ENCODE measurements around the gene RAI14. TPM values are rescaled to one million over a fixed set of nuclear protein-coding genes. Genes with fewer than 3 reads are reported as not detected.

RAI14 gene
- total RNA-seq, 2 experiments from 2014 or later = 0.92 to 12.3 TPM

DNA sequence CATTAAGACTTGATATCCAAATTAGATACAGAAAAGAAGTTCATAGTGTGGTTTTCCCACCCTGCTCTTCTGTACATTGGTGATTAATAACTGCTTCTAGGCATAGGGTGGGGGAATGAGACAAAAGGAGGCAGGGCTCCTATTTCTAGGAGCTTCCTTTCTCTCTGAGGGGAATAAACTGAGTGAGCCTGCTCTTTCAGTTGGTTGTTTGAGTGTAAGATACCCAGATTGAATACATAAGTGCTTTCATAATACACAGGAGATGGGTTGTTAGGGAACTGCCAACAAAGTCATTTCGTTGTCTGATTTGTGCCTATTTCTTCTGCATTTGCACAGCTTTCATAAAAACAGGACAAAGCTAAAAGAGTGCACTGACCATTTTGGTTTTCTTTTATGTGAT lies 133.9 kb downstream of the RAI14 start:
- no peak overlapping the region for H3K4me2 ChIP-seq (ENCODE audit: low read length)
- CTCF ChIA-PET (ENCODE audit: unreplicated experiment) = no interaction called here
- no peak for DNase-seq (ENCODE audit: low spot score)
- POLR2A ChIA-PET = no interaction called here
- BruUV-seq (replicated peaks) = no TSS peak
- no peaks in the 10 kb centered on the region for H3K36me3 ChIP-seq (ENCODE audit: insufficient read depth, low read length)
- no peak overlapping the region for H3K27ac ChIP-seq (ENCODE audit: low read depth, low read length, poor library complexity, severe bottlenecking)
- H3K79me2 ChIP-seq (ENCODE audit: insufficient read depth, low read depth, low read length) = no peaks in the 10 kb centered on the region
- no peaks in the 10 kb centered on the region for H3K9me3 ChIP-seq (ENCODE audit: low read length)
- no peaks in the 10 kb centered on the region for H3K9me2 ChIP-seq (ENCODE audit: insufficient read depth, low read length)
- H4K20me1 ChIP-seq (ENCODE audit: insufficient read depth, low read length) = no peaks in the 10 kb centered on the region
- TF ChIP-seq, protein P1, sequence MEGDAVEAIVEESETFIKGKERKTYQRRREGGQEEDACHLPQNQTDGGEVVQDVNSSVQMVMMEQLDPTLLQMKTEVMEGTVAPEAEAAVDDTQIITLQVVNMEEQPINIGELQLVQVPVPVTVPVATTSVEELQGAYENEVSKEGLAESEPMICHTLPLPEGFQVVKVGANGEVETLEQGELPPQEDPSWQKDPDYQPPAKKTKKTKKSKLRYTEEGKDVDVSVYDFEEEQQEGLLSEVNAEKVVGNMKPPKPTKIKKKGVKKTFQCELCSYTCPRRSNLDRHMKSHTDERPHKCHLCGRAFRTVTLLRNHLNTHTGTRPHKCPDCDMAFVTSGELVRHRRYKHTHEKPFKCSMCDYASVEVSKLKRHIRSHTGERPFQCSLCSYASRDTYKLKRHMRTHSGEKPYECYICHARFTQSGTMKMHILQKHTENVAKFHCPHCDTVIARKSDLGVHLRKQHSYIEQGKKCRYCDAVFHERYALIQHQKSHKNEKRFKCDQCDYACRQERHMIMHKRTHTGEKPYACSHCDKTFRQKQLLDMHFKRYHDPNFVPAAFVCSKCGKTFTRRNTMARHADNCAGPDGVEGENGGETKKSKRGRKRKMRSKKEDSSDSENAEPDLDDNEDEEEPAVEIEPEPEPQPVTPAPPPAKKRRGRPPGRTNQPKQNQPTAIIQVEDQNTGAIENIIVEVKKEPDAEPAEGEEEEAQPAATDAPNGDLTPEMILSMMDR (conservative IDR thresholded peaks at IDR 0.05; ENCODE audit: low read length) = no peak
- no peak for TF ChIP-seq EZH2phosphoT487 (IDR thresholded peaks at IDR 0.05; ENCODE audit: borderline replicate concordance, low read depth, low read length)
- intact Hi-C loops (cut with micrococcal nuclease; ENCODE audit: unreplicated experiment) = no loop called here
- H3K4me3 ChIP-seq (ENCODE audit: low read depth, low read length, poor library complexity, severe bottlenecking) = no peak overlapping the region
- no peaks in the 10 kb centered on the region for H3K4me1 ChIP-seq (ENCODE audit: insufficient read depth, low read length, poor library complexity, severe bottlenecking)
- no peak overlapping the region for H2AFZ ChIP-seq (ENCODE audit: low read length)

DNA sequence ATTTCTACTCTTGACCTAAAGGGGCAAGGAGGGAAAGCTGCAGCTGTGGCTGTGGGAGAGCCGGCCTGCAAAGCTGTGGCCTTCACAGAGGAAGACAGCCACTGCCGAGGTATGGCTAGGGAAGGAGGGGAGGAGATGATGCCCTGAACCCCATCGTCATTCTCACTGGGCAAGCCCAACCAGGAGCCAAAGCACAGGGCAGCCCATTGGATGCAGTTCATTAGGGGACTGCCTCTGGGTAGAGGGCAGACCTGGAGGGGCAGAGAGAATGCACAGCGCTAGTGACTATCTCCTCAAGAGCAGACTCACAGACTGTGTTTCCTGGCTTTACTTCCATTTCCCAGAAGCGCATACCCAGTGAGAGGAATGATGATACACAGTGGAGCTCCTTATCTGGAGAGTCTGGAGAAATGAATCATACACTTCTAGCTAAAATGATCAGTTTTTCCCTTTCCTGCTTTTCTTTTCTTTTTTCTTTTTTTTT lies 135.7 kb downstream of the RAI14 start:
- intact Hi-C loops (cut with micrococcal nuclease; ENCODE audit: unreplicated experiment) = no loop called here
- no peak overlapping the region for H2AFZ ChIP-seq (ENCODE audit: low read length)
- H3K79me2 ChIP-seq (ENCODE audit: insufficient read depth, low read depth, low read length) = no peaks in the 10 kb centered on the region
- no peak for TF ChIP-seq EZH2phosphoT487 (IDR thresholded peaks at IDR 0.05; ENCODE audit: borderline replicate concordance, low read depth, low read length)
- TF ChIP-seq, protein P1 (conservative IDR thresholded peaks at IDR 0.05; ENCODE audit: low read length) = no peak
- BruUV-seq (replicated peaks) = no TSS peak
- no peak overlapping the region for H3K4me2 ChIP-seq (ENCODE audit: low read length)
- H4K20me1 ChIP-seq (ENCODE audit: insufficient read depth, low read length) = no peaks in the 10 kb centered on the region
- H3K27ac ChIP-seq (ENCODE audit: low read depth, low read length, poor library complexity, severe bottlenecking) = no peak overlapping the region
- ChIA-PET POLR2A (interaction anchor here (0.7 kb wide), 1 partner anchor 87 kb away, joined by 4 read pairs; no protein-coding TSS in a partner anchor), CTCF (ENCODE audit: unreplicated experiment) (no interaction called here)
- DNase-seq (ENCODE audit: low spot score) = no peak
- no peak overlapping the region for H3K4me3 ChIP-seq (ENCODE audit: low read depth, low read length, poor library complexity, severe bottlenecking)
- no peaks in the 10 kb centered on the region for H3K9me3 ChIP-seq (ENCODE audit: low read length)
- no peaks in the 10 kb centered on the region for H3K4me1 ChIP-seq (ENCODE audit: insufficient read depth, low read length, poor library complexity, severe bottlenecking)
- no peaks in the 10 kb centered on the region for H3K9me2 ChIP-seq (ENCODE audit: insufficient read depth, low read length)
- H3K36me3 ChIP-seq (ENCODE audit: insufficient read depth, low read length) = no peaks in the 10 kb centered on the region

DNA sequence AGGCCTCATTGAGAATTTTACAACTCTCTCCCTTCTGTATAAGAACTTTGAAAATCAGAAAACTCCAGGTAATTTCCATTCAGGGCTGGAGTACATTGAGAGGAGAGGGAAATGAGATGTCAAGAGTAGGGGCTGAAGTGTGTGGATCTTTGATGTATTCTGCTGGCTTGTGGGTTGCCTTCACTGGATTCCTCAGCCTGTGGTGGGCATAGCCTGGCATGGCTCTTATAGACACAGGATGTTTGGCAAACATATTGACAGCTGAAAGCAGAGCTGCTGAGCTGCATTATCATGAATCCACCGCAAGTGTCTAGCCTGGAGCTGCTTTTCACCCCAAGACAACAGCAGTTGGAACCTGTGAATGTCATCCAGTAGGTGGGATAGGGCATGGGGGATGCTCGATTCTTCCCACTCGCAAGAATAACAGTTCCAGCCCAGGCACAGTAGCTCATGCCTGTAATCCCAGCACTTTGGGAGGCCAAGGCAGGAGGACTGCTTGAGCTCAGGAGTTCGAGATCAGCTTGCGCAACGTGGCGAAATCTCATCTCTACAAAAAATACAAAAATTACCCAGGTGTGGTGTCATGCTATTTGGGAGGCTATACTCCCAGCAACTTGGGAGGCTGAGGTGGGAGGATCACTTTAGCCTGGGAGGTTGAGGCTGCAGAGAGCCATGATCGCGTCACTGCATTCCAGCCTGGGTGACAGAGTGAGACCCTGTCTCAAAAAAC lies 146.9 kb downstream of the RAI14 start:
- Histone ChIP-seq H3K79me2 (ENCODE audit: insufficient read depth, low read depth, low read length) (no peaks in the 10 kb centered on the region), H2AFZ (ENCODE audit: low read length) (no peak overlapping the region), H3K36me3 (ENCODE audit: insufficient read depth, low read length) (no peaks in the 10 kb centered on the region), H3K4me3 (ENCODE audit: low read depth, low read length, poor library complexity, severe bottlenecking) (no peak overlapping the region), H3K4me1 (ENCODE audit: insufficient read depth, low read length, poor library complexity, severe bottlenecking) (no peaks in the 10 kb centered on the region), H3K27ac (ENCODE audit: low read depth, low read length, poor library complexity, severe bottlenecking) (no peak overlapping the region), H3K9me3 (ENCODE audit: low read length) (no peaks in the 10 kb centered on the region), H3K9me2 (ENCODE audit: insufficient read depth, low read length) (no peaks in the 10 kb centered on the region), H4K20me1 (ENCODE audit: insufficient read depth, low read length) (no peaks in the 10 kb centered on the region), H3K4me2 (ENCODE audit: low read length) (no peak overlapping the region)
- intact Hi-C loops (cut with micrococcal nuclease; ENCODE audit: unreplicated experiment) = no loop called here
- no peak for DNase-seq (ENCODE audit: low spot score)
- TF ChIP-seq, protein P1 (conservative IDR thresholded peaks at IDR 0.05; ENCODE audit: low read length) = no peak
- TF ChIP-seq EZH2phosphoT487 (IDR thresholded peaks at IDR 0.05; ENCODE audit: borderline replicate concordance, low read depth, low read length) = no peak
- ChIA-PET CTCF (ENCODE audit: unreplicated experiment) (interaction anchor here (0.6 kb wide), 1 partner anchor 301 kb away, joined by 5 read pairs; no protein-coding TSS in a partner anchor), POLR2A (interaction anchor here (0.6 to 1.4 kb wide), 5 partner anchors 8 to 1150 kb away, joined by 3 to 5 read pairs (median 3); no protein-coding TSS in a partner anchor)
- no TSS peak for BruUV-seq (replicated peaks)
